HK-2 (cell line): ENCODE data around the gene ARHGEF2.
A peak's percentile ranks its signal among the peaks of the same experiment; 100 is the strongest.

Source experiments
- DNase-seq: peaks from one replicate; pipeline ENCODE4 v3.0.0-alpha.2; 2018; ENCODE audit not compliant: unreplicated experiment

Gene ARHGEF2

DNA sequence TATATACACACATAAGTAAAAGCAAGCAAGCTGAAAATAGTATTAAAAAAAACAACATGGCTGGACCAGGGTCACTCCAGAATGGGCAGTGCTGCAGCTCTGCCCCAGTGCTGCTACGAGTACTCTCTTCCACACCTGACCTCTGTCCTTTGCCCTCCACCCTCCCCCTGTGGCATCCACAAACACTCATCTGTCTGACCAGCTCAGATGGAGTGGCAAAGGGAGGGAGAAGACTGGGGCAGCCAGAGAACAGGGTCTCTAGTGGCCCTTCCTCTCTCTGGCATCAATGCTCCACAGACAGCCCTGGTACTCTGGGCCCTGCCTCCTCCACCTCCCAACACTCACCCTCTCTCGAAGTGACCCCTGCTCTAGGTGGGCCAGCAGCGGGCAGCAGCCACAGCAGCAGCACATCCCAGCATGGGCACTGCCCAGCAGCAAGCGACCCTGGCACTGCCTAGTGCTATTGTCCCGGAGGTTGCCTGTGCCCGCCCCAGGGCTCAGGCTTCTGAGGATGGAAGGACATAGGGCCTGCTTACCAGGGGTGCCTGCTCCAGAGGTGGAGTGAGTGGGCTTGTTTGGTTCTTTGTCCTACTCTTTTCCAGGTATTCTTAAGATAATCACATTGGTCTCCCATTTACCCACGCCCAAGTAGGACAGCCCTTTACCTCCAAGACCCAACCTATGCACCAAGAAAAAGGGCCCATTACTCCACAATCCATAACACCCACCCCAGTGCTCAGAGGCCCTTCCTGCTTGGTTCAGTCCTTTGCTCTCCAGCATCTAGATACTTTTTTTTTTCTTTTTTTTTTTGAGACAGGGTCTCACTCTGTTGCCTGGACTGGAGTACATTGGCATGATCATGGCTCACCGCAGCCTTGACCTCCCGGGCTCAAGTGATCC is 6.2 kb downstream of the ARHGEF2 start:
- no peak for DNase-seq

DNA sequence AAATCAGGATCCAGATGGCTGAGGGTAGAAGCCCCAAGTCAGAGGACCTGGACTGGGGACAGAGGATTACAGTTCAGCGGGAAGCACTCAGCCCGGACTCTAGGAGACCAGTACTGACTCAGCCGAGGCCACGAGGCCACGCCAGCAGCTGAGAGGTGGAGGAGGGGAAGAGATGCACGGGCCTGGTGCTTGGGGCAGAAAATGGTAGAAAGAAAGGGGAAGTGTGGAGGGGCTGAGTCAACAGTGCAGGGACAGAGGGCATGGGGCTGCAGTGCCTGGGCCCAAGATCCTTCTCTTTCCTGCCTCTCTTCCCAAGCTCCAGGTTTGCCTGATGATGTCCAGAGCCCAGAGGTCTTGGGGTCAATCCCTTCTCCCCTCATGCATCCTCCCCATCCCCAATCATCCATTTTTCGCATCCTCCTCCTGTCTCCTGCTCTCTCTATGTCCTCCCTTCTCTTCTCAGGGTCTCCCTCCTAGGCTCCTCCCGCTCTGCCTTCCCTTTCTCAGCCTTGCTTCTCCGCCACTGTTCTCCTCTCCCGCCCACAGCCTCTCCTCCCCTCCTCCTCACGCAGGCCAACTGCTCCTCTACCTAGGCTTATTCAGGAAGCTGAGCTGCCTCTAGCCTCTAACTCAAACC is 7.7 kb downstream of the ARHGEF2 start:
- DNase-seq = peak; percentile 81

DNA sequence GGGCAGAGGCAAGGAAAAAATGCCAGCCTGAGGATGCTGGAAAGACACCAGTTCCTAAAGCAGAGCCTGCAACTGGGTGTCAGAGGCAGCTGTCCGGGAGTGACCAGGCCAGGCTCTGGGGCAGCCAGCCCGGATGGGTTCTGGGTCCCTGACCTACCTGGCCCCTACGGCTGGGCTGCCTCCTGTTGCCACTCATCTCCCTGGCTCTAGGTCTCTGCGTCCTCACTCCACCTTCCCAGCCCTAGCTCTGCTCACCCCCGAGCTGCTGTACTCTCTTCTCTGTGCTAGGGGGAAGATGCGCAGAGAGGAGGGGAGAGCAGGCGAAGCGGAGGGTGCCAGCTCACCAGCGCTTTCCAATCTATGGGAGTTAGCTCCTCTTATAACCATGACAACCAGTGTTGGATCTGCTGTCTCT is 9.0 kb downstream of the ARHGEF2 start:
- DNase-seq = no peak

DNA sequence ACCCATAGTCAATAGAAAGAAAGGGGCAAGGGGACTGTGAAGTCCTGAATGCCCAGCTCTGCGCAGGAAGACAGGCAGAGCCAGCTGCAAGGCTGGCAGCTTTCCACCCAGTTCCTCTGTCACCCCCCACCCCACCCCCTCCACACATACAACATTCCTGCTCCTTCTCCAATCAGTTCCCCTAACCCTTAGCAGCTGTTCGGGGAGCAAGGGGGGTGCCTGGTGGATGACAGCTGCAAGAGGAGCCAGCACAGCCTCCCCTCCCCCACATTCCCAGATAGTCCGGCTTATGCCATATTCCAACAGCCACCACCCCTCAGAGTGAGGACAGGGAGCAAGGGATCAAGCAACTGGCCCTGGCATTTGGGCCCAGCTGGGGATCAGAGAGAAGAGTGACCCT is 9.7 kb downstream of the ARHGEF2 start:
- no peak for DNase-seq

DNA sequence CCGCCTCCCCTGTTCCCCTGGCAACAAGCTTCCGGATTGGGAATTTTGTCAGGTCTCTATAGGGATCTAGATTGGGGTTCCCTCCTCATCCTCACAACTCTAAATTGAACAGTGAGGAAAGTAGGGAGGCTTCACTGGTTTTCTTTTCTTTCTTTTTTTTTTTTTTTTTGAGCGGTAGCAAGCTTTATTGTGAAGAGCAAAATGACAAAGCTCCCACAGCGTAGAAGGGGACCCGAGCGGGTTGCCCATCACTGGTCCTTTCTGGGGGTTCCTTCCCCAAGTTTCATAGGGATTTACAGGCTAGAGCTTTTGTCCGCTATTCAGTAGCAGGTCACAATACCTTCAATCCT is 10.3 kb downstream of the ARHGEF2 start:
- no peak for DNase-seq

DNA sequence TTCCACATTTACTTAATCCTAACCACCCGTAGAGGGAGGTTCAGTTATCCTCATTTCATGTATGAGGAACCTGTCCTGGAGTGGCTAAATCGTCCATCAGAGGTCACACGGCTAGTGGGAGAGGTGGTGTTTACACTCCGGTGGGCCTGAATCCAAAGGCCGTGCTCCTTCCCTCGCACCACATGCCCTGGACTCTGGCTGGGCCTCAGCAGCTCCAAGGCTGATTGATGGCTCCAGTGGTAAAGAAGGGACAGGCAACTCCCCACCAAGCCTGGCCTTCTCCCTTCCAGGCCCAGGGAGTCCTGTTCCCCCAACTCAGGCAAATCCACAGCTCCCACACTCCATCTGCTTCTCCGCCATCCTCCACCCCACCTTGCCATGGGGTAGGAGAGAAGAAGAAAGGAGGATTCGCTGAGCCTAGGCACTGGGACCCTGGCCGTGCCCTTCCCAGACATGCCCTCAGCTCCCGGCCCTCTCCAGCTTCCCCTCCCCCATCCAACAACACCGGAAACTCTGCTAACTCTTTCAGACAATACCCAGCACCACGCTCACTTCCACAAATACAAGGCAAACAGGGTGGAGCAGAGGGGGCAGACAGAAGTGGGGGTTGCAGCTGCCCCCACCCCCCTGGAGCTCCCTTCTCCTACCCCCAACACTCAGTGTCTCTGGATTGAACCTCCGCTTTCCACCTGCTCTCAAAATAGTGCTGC is 10.9 kb downstream of the ARHGEF2 start:
- no peak for DNase-seq

DNA sequence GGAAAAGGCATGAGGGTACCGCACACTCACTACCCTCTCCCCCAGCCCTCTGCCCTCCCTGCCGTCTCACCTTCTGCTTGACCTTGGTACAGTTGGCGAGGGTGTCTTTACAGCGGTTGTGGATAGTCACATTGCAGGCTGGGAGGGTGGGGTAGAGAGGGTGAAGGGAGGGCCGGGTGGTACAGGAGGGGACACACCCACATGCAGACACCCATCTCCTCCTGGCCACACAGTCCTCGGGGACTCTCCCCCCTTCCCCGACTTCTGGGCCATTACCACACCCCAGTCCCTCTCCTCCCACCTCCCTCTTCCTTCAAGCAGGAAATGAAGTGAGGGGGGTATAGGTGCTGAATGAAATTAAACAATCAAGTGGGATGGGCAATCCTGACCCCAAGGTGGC is 11.6 kb downstream of the ARHGEF2 start:
- DNase-seq = no peak

DNA sequence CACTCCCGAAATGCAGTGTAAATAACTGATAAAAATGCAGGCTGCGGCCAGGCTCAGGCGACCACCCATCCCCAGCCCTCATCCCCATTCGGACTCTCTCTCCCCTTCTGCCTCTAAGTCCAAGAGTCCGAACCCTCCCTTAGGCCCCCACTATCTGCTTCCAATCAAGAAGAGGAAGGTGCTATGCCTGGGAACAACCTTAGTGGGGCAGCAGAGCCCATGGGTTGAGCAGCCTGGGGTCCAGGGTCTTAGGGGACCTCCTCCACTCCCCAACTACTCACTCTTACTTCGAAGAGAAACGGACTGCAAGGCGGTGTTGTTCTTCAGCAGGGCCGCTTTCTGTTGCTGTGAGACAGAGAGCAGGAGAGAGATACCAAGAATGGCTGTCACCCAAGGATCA is 12.2 kb downstream of the ARHGEF2 start:
- no peak for DNase-seq

DNA sequence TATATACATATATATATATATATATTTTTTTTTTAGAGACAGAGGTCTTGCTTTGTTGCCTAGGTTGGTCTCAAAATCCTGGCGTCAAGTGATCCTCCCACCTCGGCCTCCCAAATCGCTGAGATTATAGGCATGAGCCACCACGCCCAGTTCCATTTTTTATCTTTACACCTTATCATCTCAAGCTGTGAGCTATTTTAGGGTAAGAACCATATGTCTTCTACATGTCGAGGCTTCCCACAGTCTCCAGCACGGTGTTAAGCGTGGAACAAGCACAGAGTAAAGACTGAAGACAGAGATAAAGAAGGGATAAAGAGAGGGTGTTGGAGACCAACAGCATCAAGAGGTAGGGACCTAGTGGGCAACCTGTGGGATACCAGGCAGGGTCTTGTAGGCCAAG is 14.2 kb downstream of the ARHGEF2 start:
- no peak for DNase-seq

DNA sequence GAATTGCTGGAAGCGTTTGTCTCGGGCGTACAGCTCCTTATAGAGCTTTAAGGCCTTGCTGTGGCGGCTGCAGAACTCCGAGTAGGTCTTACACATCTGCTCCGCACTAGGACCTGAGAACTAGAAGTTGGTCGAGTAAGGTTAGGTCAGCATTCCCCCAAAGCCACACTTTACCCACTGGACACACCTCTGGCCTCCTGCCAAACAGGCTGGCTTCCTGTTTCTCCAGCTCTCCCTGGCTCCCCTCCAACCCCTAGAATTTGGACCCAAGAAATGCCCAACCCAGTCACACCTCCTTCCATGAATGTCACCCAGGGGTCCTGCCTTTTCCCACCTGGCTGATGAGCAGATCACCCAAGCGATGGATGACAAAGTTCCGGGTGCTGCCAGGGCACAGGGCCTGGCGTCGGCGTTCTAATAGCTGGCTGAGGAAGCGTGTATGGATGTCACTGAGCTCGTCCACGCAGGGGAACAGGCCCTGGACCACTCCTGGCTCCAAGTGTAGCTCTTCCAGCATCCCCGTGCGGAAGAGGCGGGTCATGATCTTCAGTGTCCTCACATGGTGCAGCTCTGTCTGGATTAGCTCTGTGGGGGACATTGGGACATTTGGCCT is 15.6 kb downstream of the ARHGEF2 start:
- no peak for DNase-seq

DNA sequence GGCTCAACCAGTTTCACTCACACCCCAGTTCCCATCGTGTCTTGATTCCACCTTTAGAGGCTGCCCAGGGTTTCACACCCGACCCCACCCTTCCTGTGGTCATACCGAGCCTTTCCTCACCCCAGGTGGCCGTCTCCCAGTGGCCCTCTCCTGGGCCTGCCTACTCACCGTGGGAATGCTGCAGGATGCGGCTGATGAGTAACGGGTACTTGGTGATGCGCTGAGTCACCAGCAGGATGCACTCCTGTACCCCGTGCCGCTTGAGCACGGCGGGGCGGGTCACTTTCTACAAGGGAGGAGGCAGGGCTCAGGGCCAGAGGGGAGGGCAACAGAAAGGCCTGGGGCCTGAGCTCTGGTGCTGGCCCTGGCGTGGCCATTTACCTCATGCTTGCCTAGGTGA is 16.4 kb downstream of the ARHGEF2 start:
- DNase-seq = peak; percentile 95

DNA sequence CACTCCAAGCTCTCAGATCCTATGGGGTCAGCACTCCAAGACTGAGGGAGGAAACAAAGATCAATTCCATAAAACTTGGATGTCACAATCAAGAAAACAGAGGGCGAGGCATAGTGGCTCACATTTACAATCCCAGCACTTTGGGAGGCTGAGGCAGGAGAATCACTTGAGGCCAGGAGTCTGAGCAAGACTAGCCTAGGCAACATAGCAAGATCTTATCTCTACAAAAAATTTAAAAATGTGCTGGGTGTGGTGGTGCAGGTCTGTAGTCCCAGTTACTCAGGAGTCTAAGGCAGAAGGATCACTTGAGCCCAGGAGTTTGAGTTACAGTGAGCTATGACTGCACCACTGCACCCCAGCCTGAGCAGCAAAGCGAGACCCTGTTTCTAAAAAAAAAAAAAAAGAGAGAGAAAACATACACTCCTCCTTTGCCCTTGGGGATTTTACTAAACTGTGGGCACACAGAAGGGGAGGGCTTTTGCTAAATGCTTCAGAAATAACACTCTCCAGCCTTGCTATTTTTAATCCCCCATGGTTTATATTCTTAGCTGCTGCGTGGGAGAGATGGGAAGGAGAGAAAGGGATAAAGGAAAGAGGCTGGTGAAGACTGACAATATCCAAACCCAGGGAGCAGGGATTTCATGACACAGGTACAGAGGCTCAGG is 18.1 kb downstream of the ARHGEF2 start:
- DNase-seq = no peak

DNA sequence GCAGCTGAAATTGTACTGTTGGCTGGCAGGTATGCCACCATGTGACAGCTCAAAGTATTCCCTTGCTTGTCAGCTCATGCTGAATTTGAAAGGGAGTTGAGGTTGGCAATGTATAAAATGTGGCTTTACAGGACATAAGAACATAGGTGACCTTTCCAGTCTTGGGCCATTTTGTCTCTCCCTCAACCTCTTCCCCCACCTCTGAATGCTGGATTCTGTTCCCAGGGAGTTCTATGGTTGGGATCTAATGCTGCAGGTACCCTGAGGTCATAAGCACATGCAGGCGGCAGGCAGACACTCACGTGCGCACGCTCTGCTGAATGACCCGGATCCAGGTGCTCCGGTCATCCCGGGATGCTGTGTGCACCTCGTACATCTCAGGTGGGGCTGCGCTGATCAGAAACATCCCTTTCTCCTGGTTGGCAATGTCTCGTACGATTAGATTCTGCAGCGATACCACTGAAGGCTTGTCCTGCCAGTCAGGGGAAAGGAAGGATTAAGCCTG is 20.9 kb downstream of the ARHGEF2 start:
- DNase-seq = no peak

DNA sequence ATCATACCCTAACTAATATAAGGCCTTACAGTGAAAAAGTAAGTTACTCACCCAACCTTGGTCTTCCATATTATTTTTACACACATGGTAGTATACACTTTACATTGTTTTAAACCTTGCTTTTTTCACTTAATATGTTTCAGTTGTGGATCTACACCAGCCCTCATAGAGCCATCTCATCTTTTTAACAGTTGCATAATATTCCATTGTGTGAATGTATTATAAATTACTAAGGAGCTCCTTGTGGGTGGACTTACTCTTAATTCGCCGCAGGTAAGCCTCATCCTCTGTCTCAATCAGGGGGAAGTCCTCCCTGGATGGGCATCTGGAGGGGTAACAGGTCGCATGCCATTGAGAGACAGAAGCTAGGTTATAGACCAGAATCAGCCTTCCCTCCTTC is 23.7 kb downstream of the ARHGEF2 start:
- DNase-seq = no peak

DNA sequence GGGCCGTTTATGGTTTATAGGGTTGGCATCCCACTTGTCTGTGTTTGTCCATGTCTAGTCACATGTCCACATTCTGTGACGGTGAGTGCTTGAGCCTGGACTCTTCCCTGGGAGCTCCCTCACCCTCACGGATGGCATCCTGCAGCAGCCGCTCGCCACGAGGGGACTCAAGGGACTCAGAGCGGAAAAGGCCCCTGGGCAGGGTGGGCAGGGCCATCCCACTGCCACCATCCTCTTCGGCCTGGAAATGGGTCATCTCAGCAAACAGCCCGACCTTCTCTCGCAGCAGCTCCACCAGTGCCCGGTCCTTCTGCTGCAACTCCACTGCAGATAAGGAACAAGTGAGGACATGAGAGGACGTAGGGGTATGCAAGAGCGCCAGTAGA is 25.8 kb downstream of the ARHGEF2 start:
- DNase-seq = no peak

DNA sequence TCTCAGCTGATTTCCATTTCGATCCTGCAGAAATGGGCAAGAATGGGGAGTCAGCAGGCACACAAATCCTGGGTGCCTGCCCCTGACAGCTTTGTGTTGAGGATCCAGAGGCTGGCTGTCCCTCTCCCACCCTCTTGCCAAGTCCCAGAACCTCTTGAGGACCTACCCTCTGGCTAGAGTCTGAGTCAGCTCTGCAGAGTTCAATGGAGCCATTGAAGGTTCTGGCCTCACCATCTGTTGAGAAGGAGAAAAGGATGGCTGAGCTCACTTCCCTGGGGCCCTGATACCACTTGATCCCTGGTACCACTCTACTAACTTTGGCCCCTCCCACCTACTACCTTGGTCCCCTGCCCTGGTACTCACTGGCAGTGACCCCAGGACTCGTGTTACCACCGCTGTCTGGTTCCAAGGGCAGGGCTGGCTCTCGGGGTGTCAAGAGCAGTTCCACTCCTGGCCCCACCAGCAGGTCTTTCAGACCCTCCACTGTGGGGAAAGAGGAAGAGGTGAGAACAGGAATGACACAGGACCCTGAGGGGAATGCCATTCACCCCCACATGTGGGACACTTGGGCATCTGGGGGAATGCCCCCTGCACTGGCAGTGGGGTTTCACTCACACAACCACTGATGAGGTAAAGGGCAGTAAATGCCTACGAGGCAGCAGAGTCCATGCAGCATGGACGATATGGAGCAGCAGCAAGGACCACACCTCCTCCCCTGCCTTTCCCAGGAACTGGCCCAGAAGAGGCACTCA is 26.4 kb downstream of the ARHGEF2 start:
- DNase-seq = no peak

DNA sequence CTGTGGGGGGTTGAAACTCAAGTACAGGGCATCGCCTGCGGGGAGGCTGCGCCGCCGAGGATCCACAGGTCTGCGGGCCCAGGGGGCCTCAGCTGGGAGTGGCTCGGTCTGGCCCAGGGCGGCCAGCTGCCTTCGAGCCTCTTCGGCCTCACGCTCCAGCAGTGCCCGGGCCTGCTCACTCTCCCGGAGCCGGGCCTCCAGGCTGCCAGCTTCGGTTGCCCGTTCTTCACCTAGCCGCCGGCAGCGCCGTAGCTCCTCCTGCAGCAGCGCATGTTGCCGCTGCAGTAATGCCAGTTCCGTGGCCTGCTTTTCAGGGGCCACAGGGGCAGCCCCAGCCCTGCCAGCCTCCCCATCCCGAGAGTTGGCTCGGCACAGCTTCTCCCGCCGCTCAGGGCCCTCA is 27.5 kb downstream of the ARHGEF2 start:
- DNase-seq = no peak

DNA sequence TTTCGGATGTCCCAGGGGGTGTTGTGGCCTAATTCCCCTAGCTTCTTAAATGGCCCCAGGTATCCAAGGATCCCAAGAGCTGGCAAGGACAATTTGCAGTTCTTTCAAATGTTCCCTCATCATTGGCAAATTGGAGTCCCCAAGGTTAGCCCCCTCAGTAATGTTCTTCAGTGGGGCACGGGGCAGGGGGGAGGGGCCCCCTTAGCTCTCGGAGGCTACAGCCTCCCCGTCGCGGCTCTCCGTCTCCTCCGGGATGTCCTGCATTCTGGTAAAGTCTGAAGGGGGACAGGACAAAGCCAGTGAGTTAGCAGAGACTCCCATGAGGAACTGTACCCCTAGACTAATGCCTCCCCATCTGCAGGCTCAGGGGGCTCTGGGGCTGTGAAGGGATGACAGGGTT is 30.6 kb downstream of the ARHGEF2 start:
- DNase-seq = no peak

DNA sequence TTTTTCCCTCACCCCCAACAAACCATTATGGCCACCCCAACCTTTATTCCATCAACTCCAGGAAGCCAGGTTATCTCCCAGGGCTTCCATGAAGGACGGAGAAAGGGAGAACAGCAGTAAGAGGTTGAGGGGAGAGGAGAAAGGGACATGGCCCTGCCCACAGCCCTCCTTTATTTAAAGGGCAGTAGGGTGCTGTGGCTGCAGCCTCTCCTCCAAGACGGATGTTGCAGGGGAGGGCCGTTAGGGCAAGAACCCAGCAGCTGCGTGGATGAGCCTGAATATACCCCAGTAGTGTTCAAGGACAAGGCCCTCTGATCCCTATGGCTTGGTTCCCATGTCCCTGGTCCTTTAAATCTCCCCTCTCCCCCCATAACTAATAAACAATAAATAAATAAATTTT is 31.1 kb downstream of the ARHGEF2 start:
- DNase-seq = no peak

DNA sequence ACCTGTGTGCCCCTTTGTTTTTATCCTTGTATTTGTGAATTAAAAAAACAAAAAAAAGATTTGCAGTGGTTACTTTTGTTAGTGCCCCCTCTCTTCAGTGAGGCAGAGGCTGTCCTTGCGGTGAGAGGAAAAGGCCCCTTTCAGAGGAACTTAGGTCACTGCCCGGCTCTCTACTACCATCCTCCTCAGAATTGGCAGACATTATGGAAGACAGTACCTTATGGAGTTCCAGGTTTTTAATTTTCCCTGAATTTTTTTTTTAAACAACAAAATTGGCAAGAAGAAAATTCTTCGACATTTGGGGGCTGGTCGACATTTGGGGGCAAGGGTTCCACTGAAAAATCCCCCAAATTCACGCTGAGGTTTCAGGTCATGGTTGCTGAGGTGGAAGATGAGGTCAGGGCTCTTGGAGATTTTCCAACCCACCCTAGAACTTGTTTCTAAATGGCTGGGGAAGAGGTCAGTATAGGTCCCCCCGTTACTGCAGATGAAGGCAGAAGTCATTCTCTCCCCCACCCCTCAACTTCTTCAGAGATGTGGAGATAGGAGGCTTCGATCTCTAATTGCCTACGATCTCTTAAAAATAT is 31.6 kb downstream of the ARHGEF2 start:
- no peak for DNase-seq

DNA sequence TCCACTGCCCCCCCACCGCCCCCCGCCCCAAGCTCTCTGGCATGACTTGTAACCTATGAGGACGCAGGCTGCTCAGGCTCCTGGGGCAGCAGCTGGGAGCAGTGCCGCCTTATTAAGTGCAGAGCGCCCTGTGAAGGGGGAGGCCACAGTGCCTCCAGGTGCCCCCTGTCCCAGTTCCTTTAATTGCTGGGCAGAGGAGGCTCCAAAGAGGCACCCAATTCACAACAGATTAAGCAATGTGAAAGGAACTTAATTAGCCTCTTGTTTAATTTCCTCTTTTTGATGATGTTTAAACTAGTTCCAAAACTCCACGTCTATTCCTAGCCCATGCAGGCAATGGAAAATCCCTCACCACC is 33.9 kb downstream of the ARHGEF2 start:
- no peak for DNase-seq
